ENCODE measurements around the gene NFXL1.

DNA sequence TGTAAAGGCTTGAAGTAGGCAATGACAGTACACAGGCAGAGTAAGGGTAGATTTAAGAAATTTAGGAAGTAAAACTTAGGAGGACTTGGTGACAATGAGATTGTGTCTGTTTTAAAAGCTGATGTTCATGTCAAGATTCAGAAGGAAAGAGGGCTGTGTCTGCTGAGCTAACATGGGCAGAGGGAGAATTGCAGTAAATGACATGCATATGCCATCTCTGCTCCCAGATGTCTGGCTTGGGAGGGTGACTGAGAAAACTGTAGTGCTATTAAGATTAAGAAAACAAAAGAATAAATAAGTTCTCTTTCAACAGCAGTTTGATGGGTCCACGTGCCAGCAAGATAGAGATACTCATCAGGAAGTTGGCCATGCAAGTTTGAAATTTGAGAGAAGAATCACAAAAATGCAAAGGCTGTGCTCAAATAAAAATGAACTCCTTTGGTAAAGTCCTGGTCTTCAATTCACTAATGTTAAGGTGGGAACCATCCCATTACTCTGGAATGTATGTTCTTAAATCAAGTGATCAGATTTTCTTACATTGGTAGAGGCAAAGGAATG is 7.2 kb downstream of the NFXL1 start:
- no peak for TF ChIP-seq CTCF (optimal IDR thresholded peaks at IDR 0.05 in 1 of 3, IDR thresholded peaks at IDR 0.05 in 1 of 3, conservative IDR thresholded peaks at IDR 0.05 in 1 of 3; ENCODE audit: extremely low read depth in 1 of 3, insufficient read depth in 2 of 3, low read length in 3 of 3)
- no peak for TF ChIP-seq EZH2 (IDR thresholded peaks at IDR 0.05; ENCODE audit: low read length)
